ENCODE data around the gene IRX2. TPM values are rescaled to one million over a fixed set of nuclear protein-coding genes. Genes with fewer than 3 reads are reported as not detected.
A peak's percentile ranks its signal among the peaks of the same experiment; 100 is the strongest.

Gene IRX2
- total RNA-seq, 1 donor from 2014 or later, result 7.7 TPM

- DNase-seq (ENCODE audit: low read depth), result no peak
Observed at GRCh38 chr5:2742921-2743679, 8.4 kb downstream of the IRX2 start.

DNA sequence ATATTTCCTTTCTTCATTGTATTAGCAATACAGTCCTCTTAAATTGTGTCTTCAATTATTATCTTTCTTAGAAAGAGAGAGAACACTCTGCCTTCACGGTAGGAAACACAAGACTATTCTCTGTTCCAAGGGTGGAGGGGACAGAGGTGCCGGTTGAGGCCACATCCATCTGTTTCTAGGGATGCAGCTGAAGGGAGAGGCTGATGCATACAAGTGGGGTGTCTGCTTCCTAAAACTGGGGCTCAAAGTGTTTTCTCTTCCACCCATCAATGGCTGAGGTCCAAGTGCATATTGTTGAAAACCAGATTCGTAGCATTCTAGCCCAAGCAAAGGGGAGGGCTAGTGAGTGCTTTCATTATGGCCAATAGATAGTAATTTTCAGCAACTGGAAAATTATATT, 9.5 kb downstream of the IRX2 start:
- DNase-seq (ENCODE audit: low read depth), result no peak

- DNase-seq (ENCODE audit: low read depth), result no peak
Observed at GRCh38 chr5:2740876-2741555, 10.5 kb downstream of the IRX2 start.

- no peak for DNase-seq (ENCODE audit: low read depth)
Observed at GRCh38 chr5:2740051-2740875, 11.2 kb downstream of the IRX2 start.

DNA sequence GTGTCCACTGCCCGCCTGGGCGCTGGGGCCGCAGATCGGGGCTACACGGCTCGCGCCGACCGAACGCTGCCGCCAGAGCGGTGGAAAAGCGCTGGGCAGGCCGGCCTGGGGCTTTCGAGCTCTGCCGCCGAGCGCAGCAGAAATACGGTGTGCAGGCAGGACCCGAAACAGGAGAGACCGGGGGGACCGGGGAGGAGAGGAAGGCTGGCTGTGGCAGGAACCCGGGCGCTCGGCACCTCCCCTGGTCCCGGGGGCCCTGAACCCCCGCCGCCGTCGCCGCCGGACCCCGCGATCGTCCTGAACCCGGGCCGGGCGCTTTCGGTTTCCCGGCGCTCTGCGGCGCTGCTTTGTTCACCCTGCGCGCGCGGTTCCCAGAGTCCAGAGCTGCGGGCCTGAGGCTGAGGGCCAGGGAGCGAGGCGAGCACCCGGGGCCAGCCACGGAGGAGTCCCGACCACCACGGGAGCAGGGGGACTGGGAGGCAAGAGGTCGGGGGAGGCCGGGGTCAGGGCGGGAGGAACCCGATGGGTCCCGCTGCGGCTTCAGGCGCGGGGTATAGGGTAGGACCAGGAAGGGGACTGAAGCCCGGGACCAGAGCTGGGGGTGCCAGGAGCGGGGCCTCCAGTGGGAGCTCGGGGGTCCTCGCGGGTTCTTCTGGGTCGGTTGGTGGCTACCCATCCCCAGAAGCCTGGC, 12.0 kb downstream of the IRX2 start:
- DNase-seq (ENCODE audit: low read depth), result peak; percentile 19

GRCh38 chr5:2738700-2739359, 12.6 kb downstream of the IRX2 start:
- DNase-seq (ENCODE audit: low read depth), result no peak

DNA sequence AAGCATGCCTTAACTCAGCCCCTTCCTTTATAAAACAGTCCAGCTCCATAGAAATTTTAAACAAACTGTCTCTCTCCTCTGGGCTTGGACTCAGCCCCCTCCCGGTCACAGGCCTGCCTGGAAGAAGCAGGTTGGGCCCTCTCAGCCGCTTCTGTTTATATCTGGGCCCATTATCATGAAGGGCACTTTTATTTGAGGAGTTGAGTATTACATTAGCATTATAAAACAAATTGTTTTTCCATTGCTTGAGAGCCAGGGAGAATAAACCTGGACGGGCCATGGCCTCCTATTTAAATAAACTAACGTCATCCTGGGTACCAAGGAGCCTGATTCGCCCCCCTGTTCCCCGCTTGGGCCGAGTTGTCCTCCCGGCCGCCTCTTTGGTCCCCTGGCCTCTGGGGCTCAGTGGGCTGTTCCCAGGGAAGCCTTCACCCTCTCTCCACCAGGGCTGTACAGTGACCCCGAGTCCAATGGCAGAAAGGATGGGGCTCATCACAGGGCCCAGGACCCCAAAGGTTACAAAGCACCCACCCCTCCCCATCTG, 13.2 kb downstream of the IRX2 start:
- DNase-seq (ENCODE audit: low read depth), result no peak

GRCh38 chr5:2737273-2738155, 14.0 kb downstream of the IRX2 start:
- DNase-seq (ENCODE audit: low read depth), result no peak

- DNase-seq (ENCODE audit: low read depth), result no peak
Observed at GRCh38 chr5:2736872-2737271, 14.6 kb downstream of the IRX2 start.

GRCh38 chr5:2735996-2736395, 15.5 kb downstream of the IRX2 start:
- no peak for DNase-seq (ENCODE audit: low read depth)

GRCh38 chr5:2732850-2733249, 18.6 kb downstream of the IRX2 start:
- DNase-seq (ENCODE audit: low read depth), result no peak

DNA sequence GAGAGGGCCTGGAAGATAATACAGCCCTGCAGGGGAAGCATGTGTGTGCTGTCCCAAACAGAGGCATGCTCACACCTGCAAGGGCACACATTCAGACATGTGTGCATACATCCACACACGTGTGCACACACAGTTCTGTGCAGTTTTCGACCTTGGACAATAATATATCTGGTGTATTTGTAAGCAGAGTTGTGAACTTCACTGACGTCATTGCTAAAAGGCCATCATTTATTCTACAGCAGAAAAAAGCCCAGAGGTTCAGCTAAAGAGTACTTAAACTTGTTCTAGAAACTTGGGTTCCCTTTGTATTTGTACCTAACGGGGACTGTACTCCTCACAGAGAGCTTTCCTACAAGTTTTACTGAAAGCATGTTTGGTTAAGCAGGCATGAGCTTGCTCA, 19.5 kb downstream of the IRX2 start:
- DNase-seq (ENCODE audit: low read depth), result no peak

DNA sequence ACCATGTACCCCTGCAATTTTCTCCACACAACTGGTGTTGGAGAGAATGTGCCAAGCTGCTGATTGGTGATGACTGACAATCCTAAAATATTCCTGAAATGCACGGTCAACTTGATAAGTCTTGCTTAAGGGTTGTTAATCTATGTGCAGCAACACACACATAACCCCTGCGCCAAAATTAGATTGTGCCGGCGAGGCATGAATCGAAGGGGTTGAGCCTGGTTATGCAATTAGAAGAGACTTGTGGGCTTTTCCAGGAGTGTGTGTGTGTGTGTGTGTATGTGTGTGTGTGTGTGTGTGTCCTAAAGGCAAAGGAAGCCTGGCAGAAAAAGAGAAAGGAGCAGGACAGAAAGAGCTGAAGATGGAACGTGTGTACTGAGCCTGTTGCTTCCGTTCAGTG, 22.3 kb downstream of the IRX2 start:
- no peak for DNase-seq (ENCODE audit: low read depth)

GRCh38 chr5:2727550-2727949, 23.9 kb downstream of the IRX2 start:
- DNase-seq (ENCODE audit: low read depth), result no peak

GRCh38 chr5:2725980-2726765, 25.3 kb downstream of the IRX2 start:
- no peak for DNase-seq (ENCODE audit: low read depth)

DNA sequence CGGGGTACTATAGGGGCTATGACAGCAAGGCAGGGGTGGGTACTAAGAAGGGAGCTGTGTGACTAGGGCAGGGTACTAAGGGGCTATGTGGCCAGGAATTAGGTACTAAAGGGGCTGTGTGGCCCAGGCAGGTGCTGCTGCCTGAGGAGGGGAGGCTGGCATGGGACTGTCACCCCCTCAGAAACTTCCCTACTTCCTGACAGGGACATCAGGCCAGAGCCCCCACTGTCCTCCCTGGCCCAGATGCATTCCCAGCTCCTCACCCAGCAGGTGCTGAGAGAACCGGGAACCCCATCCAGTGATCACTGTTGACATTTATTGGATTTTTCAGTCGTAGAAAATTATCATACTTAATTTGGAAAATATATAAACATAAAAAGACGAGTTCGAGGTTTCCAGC, 26.6 kb downstream of the IRX2 start:
- DNase-seq (ENCODE audit: low read depth), result no peak

- DNase-seq (ENCODE audit: low read depth), result no peak
Observed at GRCh38 chr5:2724031-2724581, 27.4 kb downstream of the IRX2 start.

GRCh38 chr5:2722901-2723300, 28.6 kb downstream of the IRX2 start:
- DNase-seq (ENCODE audit: low read depth), result no peak
